GM21423 (cell line): ENCODE data around the gene KRTAP9-6.
"Not testable (repeated sequence)": the region's sequence is repeated elsewhere in the genome, so short reads cannot be mapped to it uniquely, and the experiment has no call there.

Source experiments
- ATAC-seq: cut with Tn5 transposase; IDR thresholded peaks from one replicate; pipeline ENCODE4 v1.9.1; 2021; ENCODE audit warnings: mild to moderate bottlenecking, moderate library complexity; ENCODE audit not compliant: unreplicated experiment

Gene KRTAP9-6

DNA sequence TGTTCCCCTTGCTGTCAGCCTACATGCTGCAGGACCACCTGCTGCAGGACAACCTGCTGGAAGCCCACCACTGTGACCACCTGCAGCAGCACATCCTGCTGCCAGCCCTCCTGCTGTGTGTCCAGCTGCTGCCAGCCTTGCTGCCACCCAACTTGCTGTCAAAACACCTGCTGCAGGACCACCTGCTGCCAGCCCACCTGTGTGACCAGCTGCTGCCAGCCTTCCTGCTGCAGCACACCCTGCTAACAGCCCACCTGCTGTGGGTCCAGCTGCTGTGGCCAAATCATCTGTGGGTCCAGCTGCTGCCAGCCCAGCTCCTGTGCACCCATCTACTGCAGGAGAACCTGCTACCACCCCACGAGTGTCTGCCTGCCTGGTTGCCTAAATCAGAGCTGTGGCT is 6.1 kb downstream of the KRTAP9-6 start:
- not testable (repeated sequence) for ATAC-seq

DNA sequence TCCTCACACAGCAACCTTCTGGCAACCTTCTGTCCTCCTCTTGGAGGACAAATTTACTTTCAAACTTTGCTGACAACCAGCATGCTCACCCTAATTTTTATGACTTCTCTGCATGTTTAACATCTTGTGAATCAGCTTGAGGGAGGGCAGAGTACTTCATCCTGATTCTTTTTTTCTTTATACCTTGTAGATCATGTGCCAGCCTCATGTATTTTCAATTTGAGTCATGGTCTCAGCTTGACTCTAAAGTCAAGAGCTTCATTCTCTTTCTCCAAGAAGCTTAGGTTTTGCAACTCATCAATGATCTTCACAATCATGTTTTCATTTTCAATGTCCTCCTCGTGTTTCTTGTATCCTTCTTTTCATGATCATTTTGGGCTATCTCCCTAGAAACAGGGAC is 6.7 kb downstream of the KRTAP9-6 start:
- no peak for ATAC-seq

DNA sequence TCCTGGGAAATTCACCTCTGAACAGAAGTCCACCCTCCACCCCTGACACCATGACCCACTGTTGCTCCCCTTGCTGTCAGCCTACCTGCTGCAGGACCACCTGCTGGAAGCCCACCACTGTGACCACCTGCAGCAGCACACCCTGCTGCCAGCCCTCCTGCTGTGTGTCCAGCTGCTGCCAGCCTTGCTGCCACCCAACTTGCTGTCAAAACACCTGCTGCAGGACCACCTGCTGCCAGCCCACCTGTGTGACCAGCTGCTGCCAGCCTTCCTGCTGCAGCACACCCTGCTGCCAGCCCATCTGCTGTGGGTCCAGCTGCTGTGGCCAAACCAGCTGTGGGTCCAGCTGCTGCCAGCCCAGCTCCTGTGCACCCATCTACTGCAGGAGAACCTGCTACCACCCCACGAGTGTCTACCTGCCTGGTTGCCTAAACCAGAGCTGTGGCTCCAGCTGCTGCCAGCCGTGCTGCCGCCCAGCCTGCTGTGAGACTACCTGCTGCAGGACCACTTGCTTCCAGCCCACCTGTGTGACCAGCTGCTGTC is 10.5 kb downstream of the KRTAP9-6 start, which contains the start of gene KRTAP9-7:
Gene KRTAP9-7, plus strand, starts transcription at position 51 of the 543 bp plus-strand sequence. Its CDS starts 0 bp downstream, at position 51.
- not testable (repeated sequence) for ATAC-seq

DNA sequence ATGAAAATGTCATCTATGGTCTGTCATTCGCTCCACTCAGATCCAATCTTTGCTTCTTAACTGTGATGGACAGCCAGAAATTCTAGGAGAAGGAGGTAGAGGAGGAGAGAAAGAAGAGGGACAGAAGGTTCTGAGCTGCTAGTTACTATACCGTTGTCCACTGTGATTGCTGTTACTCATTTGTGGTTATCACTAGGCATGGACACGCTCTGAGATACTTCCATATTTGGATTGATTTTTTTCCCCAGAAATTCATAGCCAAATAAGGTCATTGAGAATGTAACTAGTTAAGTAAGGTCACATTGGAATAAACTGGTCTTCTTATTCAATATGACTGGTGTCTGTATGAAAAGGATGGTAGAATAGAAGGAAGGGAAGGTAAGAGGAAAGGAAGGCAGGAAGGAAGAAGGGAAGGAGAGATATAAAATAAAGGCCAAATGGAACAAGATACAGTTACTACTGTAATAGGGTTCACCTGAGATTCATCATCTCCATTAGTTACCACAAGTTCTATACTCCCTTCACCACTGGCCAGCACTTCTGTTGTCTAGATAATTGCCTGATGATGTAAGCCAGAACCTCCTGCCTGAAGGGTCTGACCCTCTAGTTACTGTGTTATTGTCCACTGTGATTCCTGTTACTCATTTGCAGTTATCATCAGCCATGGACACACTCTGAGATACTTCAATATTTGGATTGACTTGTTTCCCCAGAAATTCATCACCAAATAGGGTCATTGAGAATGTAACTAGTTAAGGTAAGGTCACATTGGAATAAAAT is 13.2 kb downstream of the KRTAP9-6 start:
- no peak for ATAC-seq

DNA sequence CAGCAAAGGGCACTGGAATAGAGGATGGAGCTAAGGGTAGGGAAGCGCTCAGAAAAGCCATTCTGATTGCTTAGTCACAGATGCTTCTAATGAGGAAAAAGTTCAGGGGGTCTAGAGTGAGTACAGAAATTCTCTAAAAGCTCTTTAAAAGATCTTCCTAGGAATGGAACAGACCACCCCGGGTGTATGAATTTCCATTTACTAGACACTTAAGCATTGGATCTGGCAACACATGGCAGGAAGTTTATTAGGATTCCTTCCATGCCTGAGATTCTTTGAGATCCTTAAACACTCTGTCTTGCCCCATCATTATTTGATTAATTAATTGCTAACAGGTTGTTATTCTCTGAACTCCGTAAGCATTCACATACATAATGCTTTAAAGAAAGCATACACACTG is 18.9 kb downstream of the KRTAP9-6 start:
- ATAC-seq: no peak

DNA sequence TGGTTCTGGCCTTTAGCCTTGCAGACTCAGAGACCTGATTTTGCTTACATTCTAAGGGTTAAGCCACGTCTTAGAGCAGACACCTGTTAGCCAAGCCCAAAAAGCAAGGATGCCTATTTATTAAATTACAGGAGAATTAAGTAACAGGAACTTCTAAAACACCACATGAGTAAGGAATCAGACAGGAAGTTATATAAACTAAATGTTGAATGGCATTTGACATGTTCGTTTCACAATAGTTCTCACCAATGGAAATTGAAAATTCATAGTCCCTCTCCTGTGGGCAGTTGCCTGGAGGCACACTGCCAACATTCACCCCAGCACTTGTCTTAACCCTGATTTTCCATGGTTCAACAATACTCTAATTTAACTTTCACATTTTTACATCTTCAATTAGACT is 19.4 kb downstream of the KRTAP9-6 start:
- no peak for ATAC-seq

DNA sequence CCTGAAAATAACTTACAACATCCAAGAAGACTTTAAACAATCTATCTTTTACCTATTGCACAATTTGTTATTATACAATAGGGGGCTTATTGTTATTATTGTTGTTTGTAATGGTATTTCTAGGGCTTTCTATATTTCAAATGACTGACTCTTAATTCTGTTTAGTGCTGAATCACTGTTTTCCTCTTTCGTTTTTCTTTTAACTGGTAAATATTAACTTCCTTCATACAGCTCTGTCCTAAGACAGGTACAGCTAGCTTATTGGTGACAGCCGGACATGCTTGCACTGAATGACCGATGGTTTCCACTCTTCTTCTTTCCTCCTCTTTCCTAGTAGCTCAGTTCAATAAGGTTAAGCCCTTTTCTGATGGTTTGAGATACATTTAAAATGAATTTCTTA is 21.9 kb downstream of the KRTAP9-6 start:
- ATAC-seq: no peak

DNA sequence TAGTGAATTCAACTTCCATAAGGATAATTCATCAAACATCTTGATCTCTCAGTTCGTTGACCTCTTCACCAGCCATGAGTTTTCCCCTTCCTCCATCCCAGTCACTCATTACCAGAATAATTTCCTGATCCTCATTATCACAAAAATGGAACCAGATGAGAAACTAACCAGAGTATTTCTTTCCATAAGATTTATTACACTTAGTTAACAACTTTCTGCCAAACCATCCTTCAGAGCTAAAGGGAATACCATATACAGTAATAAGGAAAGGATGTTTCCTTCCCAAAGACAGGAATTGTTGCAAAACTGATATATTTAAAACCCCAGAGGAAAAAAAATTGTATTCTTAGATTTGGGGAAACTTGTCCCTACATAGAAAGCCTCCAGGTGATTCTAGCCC is 28.8 kb downstream of the KRTAP9-6 start:
- no peak for ATAC-seq

DNA sequence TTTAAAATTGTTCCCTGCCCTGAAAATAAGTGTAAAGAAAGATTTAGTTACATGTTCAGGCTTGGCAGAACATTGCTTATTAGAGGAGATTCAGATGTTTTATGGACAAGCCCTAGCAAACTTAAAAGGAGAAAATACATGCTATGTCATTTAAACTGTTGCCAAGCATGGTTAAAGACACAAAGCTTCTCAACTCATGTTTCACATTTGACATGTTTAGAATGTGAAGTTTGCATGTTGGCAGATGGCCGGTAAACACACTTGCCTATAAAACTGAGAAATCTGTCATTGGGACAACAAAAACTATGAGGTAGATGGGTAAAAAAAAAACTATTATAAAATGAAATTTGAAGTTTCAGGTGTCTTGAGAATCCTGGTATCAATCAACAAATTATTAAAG is 31.7 kb downstream of the KRTAP9-6 start:
- no peak for ATAC-seq

DNA sequence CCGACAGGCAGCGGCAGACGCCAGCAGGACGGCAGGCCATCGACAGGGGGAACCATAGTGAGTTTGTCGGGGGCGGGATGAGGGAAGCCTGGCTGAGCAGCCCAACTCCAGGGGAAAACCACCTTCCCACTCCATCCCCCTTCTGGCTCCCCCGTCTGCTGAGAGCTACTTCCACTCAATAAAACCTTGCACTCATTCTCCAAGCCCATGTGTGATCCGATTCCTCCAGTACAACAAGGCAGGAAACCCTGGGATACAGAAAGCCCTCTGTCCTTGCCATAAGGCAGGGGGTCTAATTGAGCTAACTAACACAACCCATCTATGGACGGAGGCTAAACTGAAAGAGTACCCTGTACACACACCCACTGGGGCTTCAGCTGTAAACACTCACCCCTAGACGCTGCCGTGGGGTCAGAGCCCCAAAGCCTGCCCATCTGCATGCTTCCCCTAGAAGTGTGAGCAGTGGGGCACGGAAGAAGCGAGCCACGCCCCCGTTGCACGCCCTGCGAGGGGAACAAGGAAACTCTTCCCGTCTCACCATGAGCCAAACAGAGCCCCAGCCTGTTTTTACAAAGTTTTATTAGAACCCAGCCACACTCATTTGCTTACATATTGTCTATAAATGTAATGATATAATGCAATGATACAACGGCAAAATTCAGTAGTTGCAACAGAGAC is 33.4 kb downstream of the KRTAP9-6 start:
- no peak for ATAC-seq

DNA sequence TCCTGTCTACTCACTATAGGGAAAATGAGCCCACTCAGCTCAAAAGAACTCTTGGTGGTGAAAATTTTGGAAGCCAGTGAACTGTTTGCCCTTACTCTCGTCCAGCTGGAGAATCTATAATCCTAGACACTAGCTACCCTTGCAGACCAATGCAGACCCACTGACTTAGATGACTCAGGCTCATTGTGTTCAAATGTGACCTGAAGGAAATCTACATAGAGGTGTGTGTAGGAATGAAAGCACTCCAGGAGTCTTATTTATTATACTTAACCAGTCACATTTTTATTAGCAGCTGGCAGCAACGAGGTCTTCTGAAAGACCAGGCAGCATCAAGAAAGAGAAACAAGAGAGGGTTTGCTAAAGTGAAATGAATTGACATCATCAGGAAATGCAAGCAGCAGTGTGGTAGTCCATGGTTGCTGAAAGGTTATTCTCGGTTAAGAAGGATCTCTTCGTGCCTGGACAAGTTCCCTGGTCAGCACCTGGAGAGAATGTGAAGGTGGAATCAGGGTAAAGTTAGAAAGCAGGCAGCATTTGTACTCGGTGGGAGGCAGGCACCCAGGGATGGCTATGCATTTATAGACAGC is 36.1 kb downstream of the KRTAP9-6 start:
- no peak for ATAC-seq

DNA sequence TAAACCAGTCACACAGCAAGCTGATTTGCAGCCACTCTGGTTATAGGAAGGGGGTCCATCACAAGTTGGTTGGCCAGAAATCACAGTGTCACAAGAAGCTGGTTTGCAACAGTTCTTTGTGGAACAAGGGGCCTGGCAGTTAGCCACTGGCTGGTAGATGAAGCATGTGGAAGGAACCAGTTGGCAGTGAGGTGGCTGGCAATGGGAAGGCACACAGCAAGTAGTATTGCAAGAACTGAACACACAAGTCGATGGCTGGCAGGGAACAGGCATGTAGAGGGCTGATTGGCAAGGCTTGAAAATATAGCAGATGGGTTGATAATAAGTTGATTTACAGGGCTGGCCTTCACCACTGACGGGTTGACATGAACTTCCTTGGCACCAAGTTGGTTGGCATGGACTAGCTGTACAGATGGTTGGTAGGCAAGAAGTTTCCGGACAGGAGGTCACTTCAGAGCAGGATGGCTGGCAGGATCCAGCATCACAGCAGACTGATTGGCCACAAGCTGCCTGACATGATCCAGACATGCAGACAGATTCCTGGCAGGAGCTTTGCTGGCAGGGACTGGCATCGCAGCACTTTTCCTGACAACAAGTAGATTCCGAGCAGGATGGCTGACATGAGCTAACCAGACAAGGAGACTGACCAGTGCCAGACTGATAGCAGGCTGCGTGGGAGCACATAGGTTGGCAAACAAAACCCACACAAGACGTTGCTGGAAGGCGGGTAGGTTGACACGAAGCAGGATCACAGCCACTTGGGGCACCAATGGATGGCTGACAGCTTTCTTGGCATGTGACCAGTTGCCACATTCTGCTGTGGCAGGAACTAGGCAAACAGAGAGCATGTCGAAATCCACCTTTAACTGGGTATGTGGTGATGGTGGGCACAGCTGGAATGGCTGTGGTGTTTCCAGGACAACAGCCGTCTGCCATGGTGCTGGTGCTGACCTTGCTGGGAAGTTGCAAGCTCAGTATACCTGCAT is 37.0 kb downstream of the KRTAP9-6 start, which contains the start of gene KRTAP29-1:
Gene KRTAP29-1, minus strand, starts transcription at position 936 of the 986 bp plus-strand sequence. Its CDS starts 0 bp downstream, at position 936.
- no peak for ATAC-seq

DNA sequence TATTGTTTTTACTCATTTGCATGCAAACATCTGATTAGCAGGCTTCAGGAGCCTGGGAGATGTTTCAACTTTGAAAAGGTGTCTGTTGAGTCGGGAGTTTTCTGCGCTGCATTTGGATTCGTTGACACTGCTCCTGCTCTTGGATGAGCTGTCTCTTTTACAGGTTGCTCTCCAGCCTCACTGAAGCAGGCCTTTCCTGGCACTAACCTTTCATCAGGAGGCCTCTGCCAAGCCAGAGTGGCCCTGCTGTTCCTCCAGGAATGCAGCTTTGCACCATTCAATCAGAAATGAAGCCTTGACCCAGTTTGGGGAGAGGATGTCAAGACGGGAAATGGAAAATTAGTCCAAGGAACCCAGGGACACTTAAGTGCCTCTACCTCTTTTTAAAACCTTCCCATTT is 37.8 kb downstream of the KRTAP9-6 start:
- ATAC-seq: no peak

DNA sequence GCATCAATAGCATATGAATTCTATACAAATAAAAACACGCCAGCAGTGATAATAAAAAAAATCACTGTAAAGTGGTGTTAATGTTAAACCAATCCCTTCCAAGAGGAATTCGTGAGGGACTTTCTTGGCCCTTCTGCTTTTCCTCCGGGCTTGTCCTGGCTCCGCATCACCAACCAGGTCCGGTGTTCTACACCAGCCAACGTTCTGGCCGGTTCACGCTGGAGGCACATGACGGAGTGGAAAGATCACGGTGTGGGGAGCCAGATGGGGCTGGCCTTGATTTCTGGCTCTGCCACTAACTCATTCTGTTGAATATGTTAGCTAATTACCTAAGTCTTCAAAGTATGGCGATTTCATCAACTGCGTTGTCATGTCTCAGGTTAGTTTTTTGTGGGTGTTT is 38.9 kb downstream of the KRTAP9-6 start:
- no peak for ATAC-seq

DNA sequence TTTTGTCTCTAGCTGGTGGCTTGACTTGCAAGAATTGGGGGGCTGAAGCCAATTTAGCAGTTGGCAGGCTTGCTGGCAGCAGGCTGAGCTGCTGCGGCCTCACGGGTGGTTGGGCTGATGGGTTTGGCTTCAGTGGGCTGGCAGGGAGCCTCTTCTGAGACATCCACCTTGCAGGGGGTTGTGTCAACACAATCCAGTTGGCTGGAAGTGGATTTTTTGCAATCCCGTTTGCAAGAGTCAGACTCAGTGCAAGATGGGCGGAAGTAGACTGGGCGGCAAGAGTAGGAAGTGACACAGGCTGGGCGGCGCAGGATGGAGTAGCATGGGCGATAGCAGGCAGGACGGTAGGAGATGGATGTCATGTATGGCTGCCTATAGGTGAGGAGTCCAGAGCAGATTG is 42.5 kb downstream of the KRTAP9-6 start:
- ATAC-seq: no peak

DNA sequence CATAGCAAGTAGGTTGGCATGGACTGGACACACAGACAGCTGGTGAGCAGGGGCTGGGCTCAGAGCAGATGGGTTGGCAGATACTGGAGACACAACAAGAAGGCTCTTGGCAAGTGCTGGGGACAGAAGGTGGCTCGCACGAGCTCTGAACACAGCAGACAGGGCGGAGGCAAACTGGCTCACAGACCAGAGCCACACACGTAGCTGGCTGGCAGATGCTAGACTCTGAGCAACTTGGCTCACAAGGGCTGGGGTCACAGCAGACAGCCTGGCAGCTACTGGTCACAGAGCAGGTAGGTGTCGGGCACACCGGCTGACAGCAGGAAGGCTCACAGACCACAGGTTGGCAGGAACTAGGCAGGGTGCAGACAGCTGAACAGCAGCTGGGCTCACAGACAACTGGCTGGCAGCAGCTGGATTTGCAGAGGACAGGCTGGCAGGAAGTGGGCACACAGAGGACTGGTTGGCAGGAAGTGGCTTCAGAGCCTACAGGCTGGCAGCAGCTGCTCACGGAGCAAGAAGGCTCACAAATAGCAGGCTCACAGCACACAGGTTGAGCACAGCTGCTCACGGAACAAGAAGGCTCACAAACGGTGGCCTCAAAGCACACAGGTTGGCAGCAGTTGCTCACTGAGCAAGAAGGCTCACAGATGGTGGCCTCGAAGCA is 43.2 kb downstream of the KRTAP9-6 start:
- ATAC-seq: peak; percentile 50

DNA sequence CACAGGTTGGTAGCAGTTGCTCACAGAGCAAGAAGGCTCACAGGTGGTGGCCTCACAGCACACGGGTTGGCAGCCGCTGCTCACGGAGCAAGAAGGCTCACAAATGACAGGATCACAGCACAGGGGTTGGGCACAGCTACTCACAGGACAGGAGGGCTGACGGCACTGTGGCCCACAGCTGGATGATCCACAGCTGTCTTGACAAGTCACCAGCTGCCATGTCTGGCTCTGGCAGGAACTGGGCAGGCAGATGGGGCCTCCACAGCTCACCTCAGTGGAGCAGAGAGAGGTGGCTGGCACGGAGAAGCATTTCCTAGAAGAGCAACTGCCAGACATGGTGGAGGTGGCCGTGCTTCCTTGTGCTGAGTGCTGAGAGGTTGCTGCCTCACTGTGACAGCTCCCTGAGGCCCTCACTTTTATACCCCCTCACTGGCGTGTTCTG is 43.8 kb downstream of the KRTAP9-6 start, which contains the start of gene KRTAP16-1:
Gene KRTAP16-1, minus strand, starts transcription at position 392 of the 442 bp plus-strand sequence. Its CDS starts 56 bp downstream, at position 336.
- ATAC-seq: peak; percentile 16

DNA sequence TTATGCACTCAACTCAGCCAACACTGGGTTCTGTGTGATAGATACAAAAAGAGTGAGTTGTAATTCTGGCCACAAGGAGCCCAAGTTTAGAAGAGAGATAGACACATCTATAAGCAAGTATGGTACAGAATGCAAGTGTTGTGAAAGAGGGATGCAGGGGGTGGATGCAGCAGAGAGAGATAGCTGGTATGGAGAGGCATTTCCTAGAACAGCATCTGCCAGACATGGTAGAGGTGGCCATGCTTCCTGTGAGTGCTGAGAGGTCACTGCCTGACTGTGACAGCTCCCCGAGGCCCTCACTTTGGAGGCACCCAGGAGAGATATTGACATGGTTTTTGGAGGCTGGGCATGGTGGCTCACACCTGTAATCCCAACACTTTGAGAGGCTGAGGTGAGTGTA is 45.9 kb downstream of the KRTAP9-6 start:
- ATAC-seq: no peak

DNA sequence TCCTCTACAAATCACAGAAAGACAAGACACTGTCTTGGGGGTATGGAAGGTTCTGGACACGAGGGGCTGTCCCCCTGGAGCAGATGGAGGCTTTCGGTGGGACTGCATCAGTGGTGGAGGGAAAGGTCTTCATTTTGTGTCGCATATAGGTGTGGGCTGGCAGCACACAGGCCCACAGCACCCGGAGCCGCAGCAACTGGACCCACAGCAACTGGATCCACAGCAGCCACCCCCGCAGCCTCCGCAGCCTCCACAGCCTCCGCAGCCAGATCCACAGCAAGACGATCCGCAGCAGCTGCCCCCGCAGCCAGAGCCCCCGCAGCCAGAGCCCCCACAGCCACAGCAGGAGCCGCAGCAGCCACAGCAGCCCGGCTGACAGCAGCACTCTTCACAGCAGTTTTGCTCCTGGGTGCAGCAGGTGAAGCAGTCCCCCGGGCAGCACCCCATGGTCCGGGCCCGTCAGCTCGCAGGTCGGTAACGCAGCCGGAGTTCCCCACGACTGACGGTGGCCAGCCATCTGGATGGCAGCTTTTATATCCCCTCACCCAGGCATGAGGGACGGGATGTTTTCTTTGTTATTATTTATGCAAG is 50.1 kb downstream of the KRTAP9-6 start, which contains the start of gene KRTAP17-1:
Gene KRTAP17-1, minus strand, starts transcription at position 507 of the 591 bp plus-strand sequence. Its CDS starts 60 bp downstream, at position 447.
- ATAC-seq: no peak
